ENCODE data around the gene SRPRA. TPM values are rescaled to one million over a fixed set of nuclear protein-coding genes. Genes with fewer than 3 reads are reported as not detected.

Gene SRPRA
- total and polyA plus RNA-seq, 10 of the 15 experiments (the other 5 are each of a cell fraction or from before 2014, with no cell fraction given): 29.6 to 131 (median 92.8) TPM

GRCh38 chr11:126217491-126217890, 51.2 kb downstream of the SRPRA start:
- intact Hi-C loops (cut with micrococcal nuclease; ENCODE audit: unreplicated experiment) (no loop called here), in situ Hi-C loops (cut with MboI) (no loop called here)
- ChIA-PET CTCF (no interaction called here), POLR2A (no interaction called here), SMC1A (ENCODE audit: uncharacterized antibody, unreplicated experiment) (interaction anchor here (1.0 kb wide), 2 partner anchors 8 to 94 kb away, joined by 3 read pairs; no protein-coding TSS in a partner anchor), RAD21 (ENCODE audit: unreplicated experiment) (no interaction called here)
- FAIRE-seq: no peak
- Histone ChIP-seq H4K20me1 (ENCODE audit: control insufficient read depth, insufficient read depth) (no peaks in the 10 kb centered on the region), H3K4me2 (ENCODE audit: control insufficient read depth, insufficient read depth) (no peak overlapping the region), H3K9ac (ENCODE audit: control insufficient read depth, insufficient read depth, low read length) (no peak overlapping the region), H3K27me3 (replicated peaks in 1 of 2; ENCODE audit: control insufficient read depth in 2 of 2, insufficient read depth in 2 of 2, low read length in 1 of 2) (no peaks in the 10 kb centered on the region), H3K36me3 (ENCODE audit: control insufficient read depth in 2 of 2, insufficient read depth in 2 of 2, low read length in 1 of 2) (no peaks in the 10 kb centered on the region), H3K4me3 (no peak overlapping the region), H3K4me1 (ENCODE audit: control insufficient read depth, insufficient read depth, low read length) (peaks cover 5% of the 10 kb centered on the region), H3K79me2 (ENCODE audit: control insufficient read depth, insufficient read depth, low read length) (peaks cover 8% of the 10 kb centered on the region), H3K27ac (ENCODE audit: control insufficient read depth, insufficient read depth) (no peak overlapping the region), H3K9me3 (replicated peaks; ENCODE audit: control insufficient read depth, insufficient read depth, low read length) (no peaks in the 10 kb centered on the region), H2AFZ (ENCODE audit: control insufficient read depth, low read depth, low read length) (no peak overlapping the region; the same call in 1 of the 2 replicates)
- peak; percentile 13; the same call in 1 of the 3 replicates for ATAC-seq
- TF ChIP-seq RELA (IDR thresholded peaks at IDR 0.05; ENCODE audit: borderline replicate concordance, partially characterized antibody): no peak
- no peak for TF ChIP-seq MEF2A (IDR thresholded peaks at IDR 0.05; ENCODE audit: insufficient read depth, low read depth, low read length)
- TF ChIP-seq EP300 (IDR thresholded peaks at IDR 0.05; ENCODE audit: borderline replicate concordance in 1 of 2, control insufficient read depth in 1 of 2, low read depth in 2 of 2, low read length in 2 of 2): no peak
- TF ChIP-seq CREB1 (IDR thresholded peaks at IDR 0.05; ENCODE audit: low read depth): no peak
- TF ChIP-seq PAX8 (IDR thresholded peaks at IDR 0.05): no peak
- no peak for TF ChIP-seq SIX5 (IDR thresholded peaks at IDR 0.05; ENCODE audit: low read depth, low read length, severe bottlenecking)
- TF ChIP-seq, protein P1, sequence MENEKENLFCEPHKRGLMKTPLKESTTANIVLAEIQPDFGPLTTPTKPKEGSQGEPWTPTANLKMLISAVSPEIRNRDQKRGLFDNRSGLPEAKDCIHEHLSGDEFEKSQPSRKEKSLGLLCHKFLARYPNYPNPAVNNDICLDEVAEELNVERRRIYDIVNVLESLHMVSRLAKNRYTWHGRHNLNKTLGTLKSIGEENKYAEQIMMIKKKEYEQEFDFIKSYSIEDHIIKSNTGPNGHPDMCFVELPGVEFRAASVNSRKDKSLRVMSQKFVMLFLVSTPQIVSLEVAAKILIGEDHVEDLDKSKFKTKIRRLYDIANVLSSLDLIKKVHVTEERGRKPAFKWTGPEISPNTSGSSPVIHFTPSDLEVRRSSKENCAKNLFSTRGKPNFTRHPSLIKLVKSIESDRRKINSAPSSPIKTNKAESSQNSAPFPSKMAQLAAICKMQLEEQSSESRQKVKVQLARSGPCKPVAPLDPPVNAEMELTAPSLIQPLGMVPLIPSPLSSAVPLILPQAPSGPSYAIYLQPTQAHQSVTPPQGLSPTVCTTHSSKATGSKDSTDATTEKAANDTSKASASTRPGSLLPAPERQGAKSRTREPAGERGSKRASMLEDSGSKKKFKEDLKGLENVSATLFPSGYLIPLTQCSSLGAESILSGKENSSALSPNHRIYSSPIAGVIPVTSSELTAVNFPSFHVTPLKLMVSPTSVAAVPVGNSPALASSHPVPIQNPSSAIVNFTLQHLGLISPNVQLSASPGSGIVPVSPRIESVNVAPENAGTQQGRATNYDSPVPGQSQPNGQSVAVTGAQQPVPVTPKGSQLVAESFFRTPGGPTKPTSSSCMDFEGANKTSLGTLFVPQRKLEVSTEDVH (IDR thresholded peaks at IDR 0.05; ENCODE audit: low read depth, partially characterized antibody): no peak
- TF ChIP-seq HDGF (IDR thresholded peaks at IDR 0.05): no peak
- TF ChIP-seq ETV6 (conservative IDR thresholded peaks at IDR 0.05 in 1 of 2, IDR thresholded peaks at IDR 0.05 in 1 of 2; ENCODE audit: borderline replicate concordance in 1 of 2, low read depth in 1 of 2): no peak
- TF ChIP-seq RCOR1 (conservative IDR thresholded peaks at IDR 0.05; ENCODE audit: low read depth, low read length): no peak
- TF ChIP-seq TCF12 (IDR thresholded peaks at IDR 0.05; ENCODE audit: low read depth, low read length): no peak
- TF ChIP-seq, protein P2, sequence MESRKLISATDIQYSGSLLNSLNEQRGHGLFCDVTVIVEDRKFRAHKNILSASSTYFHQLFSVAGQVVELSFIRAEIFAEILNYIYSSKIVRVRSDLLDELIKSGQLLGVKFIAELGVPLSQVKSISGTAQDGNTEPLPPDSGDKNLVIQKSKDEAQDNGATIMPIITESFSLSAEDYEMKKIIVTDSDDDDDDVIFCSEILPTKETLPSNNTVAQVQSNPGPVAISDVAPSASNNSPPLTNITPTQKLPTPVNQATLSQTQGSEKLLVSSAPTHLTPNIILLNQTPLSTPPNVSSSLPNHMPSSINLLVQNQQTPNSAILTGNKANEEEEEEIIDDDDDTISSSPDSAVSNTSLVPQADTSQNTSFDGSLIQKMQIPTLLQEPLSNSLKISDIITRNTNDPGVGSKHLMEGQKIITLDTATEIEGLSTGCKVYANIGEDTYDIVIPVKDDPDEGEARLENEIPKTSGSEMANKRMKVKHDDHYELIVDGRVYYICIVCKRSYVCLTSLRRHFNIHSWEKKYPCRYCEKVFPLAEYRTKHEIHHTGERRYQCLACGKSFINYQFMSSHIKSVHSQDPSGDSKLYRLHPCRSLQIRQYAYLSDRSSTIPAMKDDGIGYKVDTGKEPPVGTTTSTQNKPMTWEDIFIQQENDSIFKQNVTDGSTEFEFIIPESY (IDR thresholded peaks at IDR 0.05): no peak
- no peak for TF ChIP-seq CREM (IDR thresholded peaks at IDR 0.05; ENCODE audit: low read depth)
- no peak for TF ChIP-seq IRF5 (IDR thresholded peaks at IDR 0.05; ENCODE audit: borderline replicate concordance)
- WGBS (ENCODE audit: insufficient coverage, insufficient replicate concordance, low lambda C conversion rate, missing lambda C conversion rate): 45% methylated on average over 1 of the region's 1 CpG
- BruUV-seq (replicated peaks): no TSS peak
- no peak for DNase-seq (ENCODE audit: low read depth, low spot score)

Measured in GM12878 (cell line).